Activated CD4-positive, alpha-beta T cell treated with anti-CD3 and anti-CD28 coated beads for 36 hours (primary cell): Measurements from ENCODE around the gene WWP2. TPM values are rescaled to one million over a fixed set of nuclear protein-coding genes. Genes with fewer than 3 reads are reported as not detected.

Experiments used
- ATAC-seq: fragments of 200-7000 bp; cut with Tn5 transposase; one replicate; pipeline ENCODE4 v1.10.0; 2021; ENCODE audit warnings: mild to moderate bottlenecking, moderate library complexity
- CTCF ChIA-PET: fragments of 350-600 bp; sonication (Branson Sonifier 250); formaldehyde crosslinking; loops from one replicate; lab custom pipeline; 2021; ENCODE audit warnings: antibody characterized with exemption; lab: Charles Lee
- POLR2A ChIA-PET: fragments of 350-600 bp; sonication (Branson Sonifier 250); formaldehyde crosslinking; loops from one replicate; lab custom pipeline; 2021; ENCODE audit warnings: antibody characterized with exemption, inconsistent platforms; lab: Charles Lee
- DNase-seq: peaks from one replicate; pipeline ENCODE4 v3.0.0-alpha.2; 2020
- H3K27ac Mint-ChIP-seq: one replicate; pipeline ENCODE4 v1.8.0; 2021; ENCODE audit warnings: mixed read lengths
- H3K27me3 Mint-ChIP-seq: one replicate; pipeline ENCODE4 v1.8.0; 2021; ENCODE audit warnings: mixed read lengths
- H3K36me3 Mint-ChIP-seq: one replicate; pipeline ENCODE4 v1.8.0; 2021; ENCODE audit warnings: low read depth, mixed read lengths
- H3K4me1 Mint-ChIP-seq: one replicate; pipeline ENCODE4 v1.8.0; 2021; ENCODE audit warnings: mixed read lengths
- H3K4me3 Mint-ChIP-seq: one replicate; pipeline ENCODE4 v1.8.0; 2021; ENCODE audit warnings: mild to moderate bottlenecking, moderate library complexity, mixed read lengths
- H3K9me3 Mint-ChIP-seq: one replicate; pipeline ENCODE4 v1.8.0; 2021; ENCODE audit warnings: low read depth, mixed read lengths
- intact Hi-C, 2 experiments: fragments of 100-400 bp; cut with DNase I in 1 of 2; cut with micrococcal nuclease in 1 of 2; formaldehyde crosslinking; loops; one replicate each; pipeline versions ENCODE4 v1.14.2 to v1.15.1; 2022 to 2024; cut with DNase I, micrococcal nuclease
- total RNA-seq, 2 experiments: library from RNA; stranded (reverse); gene quantifications; one replicate each; pipeline ENCODE4 v1.2.3, GENCODE V29; 2021

Gene WWP2
- total RNA-seq, 2 experiments from 2014 or later, result 43.3 to 44.6 TPM

GRCh38 chr16:69917739-69918138 lies 155.6 kb downstream of the WWP2 start:
- DNase-seq (no peak), ATAC-seq (no peak)
- intact Hi-C loops, result no loop called here
- Mint-ChIP-seq H3K36me3 (peaks cover 8% of the 10 kb centered on the region), H3K4me3 (no peak overlapping the region), H3K27me3 (no peaks in the 10 kb centered on the region), H3K27ac (no peak overlapping the region), H3K4me1 (no peaks in the 10 kb centered on the region), H3K9me3 (no peaks in the 10 kb centered on the region)
- ChIA-PET CTCF (interaction anchor here (2.2 kb wide), 1 partner anchor 13 kb away, joined by 7 read pairs; no protein-coding TSS in a partner anchor), POLR2A (no interaction called here)

GRCh38 chr16:69918241-69918640 lies 156.1 kb downstream of the WWP2 start:
- no peak for ATAC-seq
- CTCF ChIA-PET, result interaction anchor here (1.5 to 2.2 kb wide), 2 partner anchors 12 kb away, joined by 4 to 7 read pairs; no protein-coding TSS in a partner anchor
- intact Hi-C loops, result no loop called here
- Mint-ChIP-seq H3K36me3 (peaks cover 8% of the 10 kb centered on the region), H3K9me3 (no peaks in the 10 kb centered on the region), H3K4me1 (no peaks in the 10 kb centered on the region), H3K27me3 (no peaks in the 10 kb centered on the region), H3K4me3 (no peak overlapping the region), H3K27ac (no peak overlapping the region)
- POLR2A ChIA-PET, result no interaction called here
- no peak for DNase-seq

- Mint-ChIP-seq H3K4me1 (no peaks in the 10 kb centered on the region), H3K9me3 (no peaks in the 10 kb centered on the region), H3K4me3 (no peak overlapping the region), H3K27ac (no peak overlapping the region), H3K36me3 (peaks cover 8% of the 10 kb centered on the region), H3K27me3 (no peaks in the 10 kb centered on the region)
- ChIA-PET CTCF (no interaction called here), POLR2A (no interaction called here)
- intact Hi-C loops, result no loop called here
- no peak for DNase-seq
- ATAC-seq, result no peak
Observed at GRCh38 chr16:69921127-69921526, 159.0 kb downstream of the WWP2 start.

- Mint-ChIP-seq H3K9me3 (no peaks in the 10 kb centered on the region), H3K27me3 (no peaks in the 10 kb centered on the region), H3K27ac (no peak overlapping the region), H3K4me1 (no peaks in the 10 kb centered on the region), H3K36me3 (peaks cover 6% of the 10 kb centered on the region), H3K4me3 (no peak overlapping the region)
- POLR2A ChIA-PET, result no interaction called here
- DNase-seq (no peak), ATAC-seq (no peak)
- intact Hi-C loops, result no loop called here
- CTCF ChIA-PET, result interaction anchor here (0.6 kb wide), 1 partner anchor 18 kb away, joined by 4 read pairs; no protein-coding TSS in a partner anchor
Observed at GRCh38 chr16:69922200-69922599, 160.1 kb downstream of the WWP2 start.

GRCh38 chr16:69924041-69924775 lies 162.1 kb downstream of the WWP2 start:
- Mint-ChIP-seq H3K9me3 (no peaks in the 10 kb centered on the region), H3K4me3 (no peak overlapping the region), H3K27ac (no peak overlapping the region), H3K27me3 (no peaks in the 10 kb centered on the region), H3K4me1 (no peaks in the 10 kb centered on the region), H3K36me3 (no peaks in the 10 kb centered on the region)
- intact Hi-C loops, result no loop called here
- DNase-seq (no peak), ATAC-seq (no peak)
- ChIA-PET CTCF (no interaction called here), POLR2A (no interaction called here)

GRCh38 chr16:69924777-69925191 lies 162.7 kb downstream of the WWP2 start:
- intact Hi-C loops, result no loop called here

GRCh38 chr16:69925311-69925710 lies 163.2 kb downstream of the WWP2 start:
- no peaks in the 10 kb centered on the region for H3K27me3 Mint-ChIP-seq
- no peak overlapping the region for H3K27ac Mint-ChIP-seq
- no peak overlapping the region for H3K4me3 Mint-ChIP-seq
- H3K36me3 Mint-ChIP-seq, result peaks cover 3% of the 10 kb centered on the region
- ATAC-seq (no peak), DNase-seq (no peak)
- ChIA-PET POLR2A (no interaction called here), CTCF (no interaction called here)
- no peaks in the 10 kb centered on the region for H3K9me3 Mint-ChIP-seq
- intact Hi-C loops, result no loop called here
- H3K4me1 Mint-ChIP-seq, result no peaks in the 10 kb centered on the region

More at GRCh38 chr16:69924777-69925191, 162.7 kb downstream of the WWP2 start:
- H3K27ac Mint-ChIP-seq, result no peak overlapping the region
- ATAC-seq (no peak), DNase-seq (no peak)
- POLR2A ChIA-PET, result no interaction called here
- no peaks in the 10 kb centered on the region for H3K9me3 Mint-ChIP-seq
- no peaks in the 10 kb centered on the region for H3K4me1 Mint-ChIP-seq
- H3K27me3 Mint-ChIP-seq, result no peaks in the 10 kb centered on the region
- CTCF ChIA-PET, result no interaction called here
- H3K36me3 Mint-ChIP-seq, result peaks cover 2% of the 10 kb centered on the region
- no peak overlapping the region for H3K4me3 Mint-ChIP-seq

GRCh38 chr16:69926241-69926640 lies 164.1 kb downstream of the WWP2 start:
- DNase-seq (no peak), ATAC-seq (no peak)
- Mint-ChIP-seq H3K27ac (no peak overlapping the region), H3K9me3 (no peaks in the 10 kb centered on the region), H3K4me3 (no peak overlapping the region), H3K4me1 (no peaks in the 10 kb centered on the region), H3K27me3 (no peaks in the 10 kb centered on the region), H3K36me3 (peaks cover 3% of the 10 kb centered on the region)
- intact Hi-C loops, result no loop called here
- ChIA-PET CTCF (interaction anchor here (0.6 to 1.5 kb wide), 2 partner anchors 13 to 130 kb away, joined by 3 to 4 read pairs; no protein-coding TSS in a partner anchor), POLR2A (no interaction called here)

GRCh38 chr16:69927056-69927757 lies 165.1 kb downstream of the WWP2 start:
- Mint-ChIP-seq H3K4me3 (no peak overlapping the region), H3K4me1 (no peaks in the 10 kb centered on the region), H3K27ac (no peak overlapping the region), H3K9me3 (no peaks in the 10 kb centered on the region), H3K27me3 (no peaks in the 10 kb centered on the region), H3K36me3 (peaks cover 5% of the 10 kb centered on the region)
- no peak for ATAC-seq
- ChIA-PET POLR2A (no interaction called here), CTCF (interaction anchor here (0.9 to 1.5 kb wide), 3 partner anchors 59 to 133 kb away, joined by 3 to 4 read pairs (median 4); no protein-coding TSS in a partner anchor)
- no peak for DNase-seq
- intact Hi-C loops, result no loop called here

- intact Hi-C loops, result no loop called here
- Mint-ChIP-seq H3K4me1 (no peaks in the 10 kb centered on the region), H3K27me3 (no peaks in the 10 kb centered on the region), H3K36me3 (peaks cover 12% of the 10 kb centered on the region), H3K4me3 (no peak overlapping the region), H3K27ac (no peak overlapping the region), H3K9me3 (no peaks in the 10 kb centered on the region)
- DNase-seq (no peak), ATAC-seq (no peak)
- POLR2A ChIA-PET, result no interaction called here
- CTCF ChIA-PET, result interaction anchor here (0.5 to 3.1 kb wide), 4 partner anchors 133 to 1232 kb away, joined by 3 to 29 read pairs (median 3); no protein-coding TSS in a partner anchor
Observed at GRCh38 chr16:69928856-69929400, 166.8 kb downstream of the WWP2 start.

- no peaks in the 10 kb centered on the region for H3K27me3 Mint-ChIP-seq
- ATAC-seq, result no peak
- intact Hi-C loops, result no loop called here
- ChIA-PET POLR2A (no interaction called here), CTCF (interaction anchor here (0.5 to 3.1 kb wide), 8 partner anchors 28 to 820 kb away, joined by 3 to 29 read pairs (median 3); no protein-coding TSS in a partner anchor)
- H3K4me3 Mint-ChIP-seq, result no peak overlapping the region
- no peak overlapping the region for H3K27ac Mint-ChIP-seq
- peaks cover 15% of the 10 kb centered on the region for H3K36me3 Mint-ChIP-seq
- no peak for DNase-seq
- no peaks in the 10 kb centered on the region for H3K4me1 Mint-ChIP-seq
- H3K9me3 Mint-ChIP-seq, result no peaks in the 10 kb centered on the region
Observed at GRCh38 chr16:69929480-69929879, 167.3 kb downstream of the WWP2 start.
